ENCODE measurements around the gene HOXD3. TPM values are rescaled to one million over a fixed set of nuclear protein-coding genes. Genes with fewer than 3 reads are reported as not detected.

The HOXD3 gene
- total and polyA plus RNA-seq, 2 experiments from 2014 or later = not detected

DNA sequence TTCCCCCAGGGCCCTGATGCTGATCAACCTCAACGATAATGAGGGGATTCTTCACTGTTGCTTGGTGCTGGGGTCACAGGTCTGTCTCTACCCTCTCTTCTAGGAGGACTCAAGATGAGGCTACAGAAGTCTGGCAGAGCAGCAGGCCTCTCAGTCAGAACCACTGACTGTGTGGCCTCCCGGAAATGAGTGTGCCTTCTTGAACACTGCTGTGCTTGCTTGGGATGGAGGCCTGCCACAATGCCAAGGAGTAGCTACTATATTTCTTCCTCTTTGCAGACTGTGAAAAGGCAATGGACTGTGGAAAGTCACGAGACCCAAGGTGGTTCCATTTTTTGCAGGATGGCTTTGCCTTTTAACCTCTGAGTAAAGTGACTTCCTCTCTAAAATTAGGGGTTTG, 25.6 kb downstream of the HOXD3 start:
- H3K27me3 Mint-ChIP-seq (ENCODE audit: insufficient read depth, low read depth, poor library complexity) = peaks cover 99% of the 10 kb centered on the region
- peaks cover 100% of the 10 kb centered on the region for H3K27me3 ChIP-seq (ENCODE audit: insufficient read depth)
- H3K4me1 Mint-ChIP-seq = peaks cover 24% of the 10 kb centered on the region
- no peaks in the 10 kb centered on the region for H3K9me2 ChIP-seq (ENCODE audit: insufficient read depth)
- peaks cover 15% of the 10 kb centered on the region for H4K20me1 ChIP-seq (replicated peaks; ENCODE audit: insufficient read depth)
- no peaks in the 10 kb centered on the region for H3K79me2 ChIP-seq (replicated peaks; ENCODE audit: insufficient read depth)
- peaks cover 28% of the 10 kb centered on the region for H3K4me1 ChIP-seq (ENCODE audit: insufficient read depth)
- ATAC-seq (no peak), DNase-seq (ENCODE audit: low spot score) (no peak)
- no peak overlapping the region for H3K27ac Mint-ChIP-seq
- H3K27ac ChIP-seq (ENCODE audit: low read depth) = no peak overlapping the region
- no peak overlapping the region for H3K4me3 Mint-ChIP-seq
- H3K9me3 Mint-ChIP-seq = no peaks in the 10 kb centered on the region
- peaks cover 25% of the 10 kb centered on the region for H3F3A ChIP-seq (replicated peaks; ENCODE audit: low read depth)
- no peak overlapping the region for H2AFZ ChIP-seq
- no peak overlapping the region for H3K4me2 ChIP-seq
- TF ChIP-seq EZH2 (IDR thresholded peaks at IDR 0.05; ENCODE audit: low read depth, unreplicated experiment) (no peak), ZNF331 (CRISPR knock-in tag; IDR thresholded peaks at IDR 0.05; ENCODE audit: low read depth) (no peak), POLR2AphosphoS5 (IDR thresholded peaks at IDR 0.05; ENCODE audit: low read depth) (no peak), EZH2phosphoT487 (IDR thresholded peaks at IDR 0.05; ENCODE audit: unreplicated experiment) (no peak), JUNB (IDR thresholded peaks at IDR 0.05; ENCODE audit: unreplicated experiment) (no peak), CREB1 (CRISPR knock-in tag; IDR thresholded peaks at IDR 0.05; ENCODE audit: low read depth) (no peak), ZNF114 (CRISPR knock-in tag; IDR thresholded peaks at IDR 0.05) (no peak), NANOG (IDR thresholded peaks at IDR 0.05; ENCODE audit: borderline replicate concordance) (no peak), STAT1 (IDR thresholded peaks at IDR 0.05; ENCODE audit: unreplicated experiment) (no peak)
- TF ChIP-seq, protein P1, sequence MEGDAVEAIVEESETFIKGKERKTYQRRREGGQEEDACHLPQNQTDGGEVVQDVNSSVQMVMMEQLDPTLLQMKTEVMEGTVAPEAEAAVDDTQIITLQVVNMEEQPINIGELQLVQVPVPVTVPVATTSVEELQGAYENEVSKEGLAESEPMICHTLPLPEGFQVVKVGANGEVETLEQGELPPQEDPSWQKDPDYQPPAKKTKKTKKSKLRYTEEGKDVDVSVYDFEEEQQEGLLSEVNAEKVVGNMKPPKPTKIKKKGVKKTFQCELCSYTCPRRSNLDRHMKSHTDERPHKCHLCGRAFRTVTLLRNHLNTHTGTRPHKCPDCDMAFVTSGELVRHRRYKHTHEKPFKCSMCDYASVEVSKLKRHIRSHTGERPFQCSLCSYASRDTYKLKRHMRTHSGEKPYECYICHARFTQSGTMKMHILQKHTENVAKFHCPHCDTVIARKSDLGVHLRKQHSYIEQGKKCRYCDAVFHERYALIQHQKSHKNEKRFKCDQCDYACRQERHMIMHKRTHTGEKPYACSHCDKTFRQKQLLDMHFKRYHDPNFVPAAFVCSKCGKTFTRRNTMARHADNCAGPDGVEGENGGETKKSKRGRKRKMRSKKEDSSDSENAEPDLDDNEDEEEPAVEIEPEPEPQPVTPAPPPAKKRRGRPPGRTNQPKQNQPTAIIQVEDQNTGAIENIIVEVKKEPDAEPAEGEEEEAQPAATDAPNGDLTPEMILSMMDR (conservative IDR thresholded peaks at IDR 0.05; ENCODE audit: low read depth in 2 of 2) = no peak
- TF ChIP-seq, protein P2, sequence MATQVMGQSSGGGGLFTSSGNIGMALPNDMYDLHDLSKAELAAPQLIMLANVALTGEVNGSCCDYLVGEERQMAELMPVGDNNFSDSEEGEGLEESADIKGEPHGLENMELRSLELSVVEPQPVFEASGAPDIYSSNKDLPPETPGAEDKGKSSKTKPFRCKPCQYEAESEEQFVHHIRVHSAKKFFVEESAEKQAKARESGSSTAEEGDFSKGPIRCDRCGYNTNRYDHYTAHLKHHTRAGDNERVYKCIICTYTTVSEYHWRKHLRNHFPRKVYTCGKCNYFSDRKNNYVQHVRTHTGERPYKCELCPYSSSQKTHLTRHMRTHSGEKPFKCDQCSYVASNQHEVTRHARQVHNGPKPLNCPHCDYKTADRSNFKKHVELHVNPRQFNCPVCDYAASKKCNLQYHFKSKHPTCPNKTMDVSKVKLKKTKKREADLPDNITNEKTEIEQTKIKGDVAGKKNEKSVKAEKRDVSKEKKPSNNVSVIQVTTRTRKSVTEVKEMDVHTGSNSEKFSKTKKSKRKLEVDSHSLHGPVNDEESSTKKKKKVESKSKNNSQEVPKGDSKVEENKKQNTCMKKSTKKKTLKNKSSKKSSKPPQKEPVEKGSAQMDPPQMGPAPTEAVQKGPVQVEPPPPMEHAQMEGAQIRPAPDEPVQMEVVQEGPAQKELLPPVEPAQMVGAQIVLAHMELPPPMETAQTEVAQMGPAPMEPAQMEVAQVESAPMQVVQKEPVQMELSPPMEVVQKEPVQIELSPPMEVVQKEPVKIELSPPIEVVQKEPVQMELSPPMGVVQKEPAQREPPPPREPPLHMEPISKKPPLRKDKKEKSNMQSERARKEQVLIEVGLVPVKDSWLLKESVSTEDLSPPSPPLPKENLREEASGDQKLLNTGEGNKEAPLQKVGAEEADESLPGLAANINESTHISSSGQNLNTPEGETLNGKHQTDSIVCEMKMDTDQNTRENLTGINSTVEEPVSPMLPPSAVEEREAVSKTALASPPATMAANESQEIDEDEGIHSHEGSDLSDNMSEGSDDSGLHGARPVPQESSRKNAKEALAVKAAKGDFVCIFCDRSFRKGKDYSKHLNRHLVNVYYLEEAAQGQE (IDR thresholded peaks at IDR 0.05; ENCODE audit: unreplicated experiment) = no peak
- TF ChIP-seq, protein P3, sequence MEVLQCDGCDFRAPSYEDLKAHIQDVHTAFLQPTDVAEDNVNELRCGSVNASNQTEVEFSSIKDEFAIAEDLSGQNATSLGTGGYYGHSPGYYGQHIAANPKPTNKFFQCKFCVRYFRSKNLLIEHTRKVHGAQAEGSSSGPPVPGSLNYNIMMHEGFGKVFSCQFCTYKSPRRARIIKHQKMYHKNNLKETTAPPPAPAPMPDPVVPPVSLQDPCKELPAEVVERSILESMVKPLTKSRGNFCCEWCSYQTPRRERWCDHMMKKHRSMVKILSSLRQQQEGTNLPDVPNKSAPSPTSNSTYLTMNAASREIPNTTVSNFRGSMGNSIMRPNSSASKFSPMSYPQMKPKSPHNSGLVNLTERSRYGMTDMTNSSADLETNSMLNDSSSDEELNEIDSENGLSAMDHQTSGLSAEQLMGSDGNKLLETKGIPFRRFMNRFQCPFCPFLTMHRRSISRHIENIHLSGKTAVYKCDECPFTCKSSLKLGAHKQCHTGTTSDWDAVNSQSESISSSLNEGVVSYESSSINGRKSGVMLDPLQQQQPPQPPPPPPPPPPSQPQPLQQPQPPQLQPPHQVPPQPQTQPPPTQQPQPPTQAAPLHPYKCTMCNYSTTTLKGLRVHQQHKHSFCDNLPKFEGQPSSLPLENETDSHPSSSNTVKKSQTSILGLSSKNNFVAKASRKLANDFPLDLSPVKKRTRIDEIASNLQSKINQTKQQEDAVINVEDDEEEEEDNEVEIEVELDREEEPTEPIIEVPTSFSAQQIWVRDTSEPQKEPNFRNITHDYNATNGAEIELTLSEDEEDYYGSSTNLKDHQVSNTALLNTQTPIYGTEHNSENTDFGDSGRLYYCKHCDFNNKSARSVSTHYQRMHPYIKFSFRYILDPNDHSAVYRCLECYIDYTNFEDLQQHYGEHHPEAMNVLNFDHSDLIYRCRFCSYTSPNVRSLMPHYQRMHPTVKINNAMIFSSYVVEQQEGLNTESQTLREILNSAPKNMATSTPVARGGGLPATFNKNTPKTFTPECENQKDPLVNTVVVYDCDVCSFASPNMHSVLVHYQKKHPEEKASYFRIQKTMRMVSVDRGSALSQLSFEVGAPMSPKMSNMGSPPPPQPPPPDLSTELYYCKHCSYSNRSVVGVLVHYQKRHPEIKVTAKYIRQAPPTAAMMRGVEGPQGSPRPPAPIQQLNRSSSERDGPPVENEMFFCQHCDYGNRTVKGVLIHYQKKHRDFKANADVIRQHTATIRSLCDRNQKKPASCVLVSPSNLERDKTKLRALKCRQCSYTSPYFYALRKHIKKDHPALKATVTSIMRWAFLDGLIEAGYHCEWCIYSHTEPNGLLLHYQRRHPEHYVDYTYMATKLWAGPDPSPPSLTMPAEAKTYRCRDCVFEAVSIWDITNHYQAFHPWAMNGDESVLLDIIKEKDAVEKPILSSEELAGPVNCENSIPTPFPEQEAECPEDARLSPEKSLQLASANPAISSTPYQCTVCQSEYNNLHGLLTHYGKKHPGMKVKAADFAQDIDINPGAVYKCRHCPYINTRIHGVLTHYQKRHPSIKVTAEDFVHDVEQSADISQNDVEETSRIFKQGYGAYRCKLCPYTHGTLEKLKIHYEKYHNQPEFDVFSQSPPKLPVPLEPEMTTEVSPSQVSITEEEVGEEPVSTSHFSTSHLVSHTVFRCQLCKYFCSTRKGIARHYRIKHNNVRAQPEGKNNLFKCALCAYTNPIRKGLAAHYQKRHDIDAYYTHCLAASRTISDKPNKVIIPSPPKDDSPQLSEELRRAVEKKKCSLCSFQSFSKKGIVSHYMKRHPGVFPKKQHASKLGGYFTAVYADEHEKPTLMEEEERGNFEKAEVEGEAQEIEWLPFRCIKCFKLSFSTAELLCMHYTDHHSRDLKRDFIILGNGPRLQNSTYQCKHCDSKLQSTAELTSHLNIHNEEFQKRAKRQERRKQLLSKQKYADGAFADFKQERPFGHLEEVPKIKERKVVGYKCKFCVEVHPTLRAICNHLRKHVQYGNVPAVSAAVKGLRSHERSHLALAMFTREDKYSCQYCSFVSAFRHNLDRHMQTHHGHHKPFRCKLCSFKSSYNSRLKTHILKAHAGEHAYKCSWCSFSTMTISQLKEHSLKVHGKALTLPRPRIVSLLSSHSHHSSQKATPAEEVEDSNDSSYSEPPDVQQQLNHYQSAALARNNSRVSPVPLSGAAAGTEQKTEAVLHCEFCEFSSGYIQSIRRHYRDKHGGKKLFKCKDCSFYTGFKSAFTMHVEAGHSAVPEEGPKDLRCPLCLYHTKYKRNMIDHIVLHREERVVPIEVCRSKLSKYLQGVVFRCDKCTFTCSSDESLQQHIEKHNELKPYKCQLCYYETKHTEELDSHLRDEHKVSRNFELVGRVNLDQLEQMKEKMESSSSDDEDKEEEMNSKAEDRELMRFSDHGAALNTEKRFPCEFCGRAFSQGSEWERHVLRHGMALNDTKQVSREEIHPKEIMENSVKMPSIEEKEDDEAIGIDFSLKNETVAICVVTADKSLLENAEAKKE (CRISPR knock-in tag; IDR thresholded peaks at IDR 0.05) = no peak
- TF ChIP-seq, protein P4, sequence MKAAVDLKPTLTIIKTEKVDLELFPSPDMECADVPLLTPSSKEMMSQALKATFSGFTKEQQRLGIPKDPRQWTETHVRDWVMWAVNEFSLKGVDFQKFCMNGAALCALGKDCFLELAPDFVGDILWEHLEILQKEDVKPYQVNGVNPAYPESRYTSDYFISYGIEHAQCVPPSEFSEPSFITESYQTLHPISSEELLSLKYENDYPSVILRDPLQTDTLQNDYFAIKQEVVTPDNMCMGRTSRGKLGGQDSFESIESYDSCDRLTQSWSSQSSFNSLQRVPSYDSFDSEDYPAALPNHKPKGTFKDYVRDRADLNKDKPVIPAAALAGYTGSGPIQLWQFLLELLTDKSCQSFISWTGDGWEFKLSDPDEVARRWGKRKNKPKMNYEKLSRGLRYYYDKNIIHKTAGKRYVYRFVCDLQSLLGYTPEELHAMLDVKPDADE (IDR thresholded peaks at IDR 0.05) = no peak
- H3K36me3 ChIP-seq (ENCODE audit: insufficient read depth) = no peaks in the 10 kb centered on the region
- no peak overlapping the region for H3K4me3 ChIP-seq
- H3K36me3 Mint-ChIP-seq (ENCODE audit: low read depth) = no peaks in the 10 kb centered on the region
